Ovary (tissue), 9 donors: ENCODE results near the gene LDB3. TPM values are rescaled to one million over a fixed set of nuclear protein-coding genes. Genes with fewer than 3 reads are reported as not detected.

ENCODE experiments used
- DNase-seq, 5 donors: peaks; one replicate each; pipeline ENCODE4 v3.0.0-alpha.2; 2019 to 2020
- H3K27ac ChIP-seq, 2 donors: fragments of 200-600 bp; one replicate each; pipeline versions ENCODE4 v1.5.1 to v1.8.0; 2019 to 2022
- H3K27me3 ChIP-seq: fragments of 200-600 bp; one replicate; pipeline ENCODE4 v1.8.0; 2022
- H3K36me3 ChIP-seq: fragments of 200-600 bp; sonication (generic); one replicate; pipeline ENCODE4 v1.5.1; 2019
- H3K4me1 ChIP-seq: one replicate; pipeline ENCODE4 v1.8.1; 2013; ENCODE audit warnings: mild to moderate bottlenecking, moderate library complexity; ENCODE audit not compliant: insufficient read depth
- H3K4me3 ChIP-seq: fragments of 200-600 bp; sonication (generic); one replicate; pipeline ENCODE4 v1.5.1; 2017
- H3K9me3 ChIP-seq, 2 donors: fragments of 200-600 bp in 1 of 2; sonication (generic) in 1 of 2; one replicate each; pipeline versions ENCODE4 v1.5.1 to v1.8.1; 2013 to 2019; ENCODE audit warnings: mild to moderate bottlenecking in 1 of 2, moderate library complexity in 1 of 2
- CTCF ChIP-seq, 3 donors: fragments of 450-650 bp in 2 of 3; fragments of 200-600 bp in 1 of 3; IDR thresholded peaks; one replicate each; pipeline versions ENCODE4 v1.5.1 to v1.8.0; 2016 to 2022; ENCODE audit warnings: antibody characterized with exemption in 3 of 3, mild to moderate bottlenecking in 1 of 3
- EP300 ChIP-seq: sonication (generic); formaldehyde crosslinking; IDR thresholded peaks from one replicate; pipeline ENCODE4 v1.6.1; 2017; ENCODE audit warnings: antibody characterized with exemption
- POLR2A ChIP-seq: fragments of 450-650 bp; IDR thresholded peaks from one replicate; pipeline ENCODE4 v1.6.1; 2017; ENCODE audit warnings: antibody characterized with exemption, mild to moderate bottlenecking, moderate library complexity
- WGBS, 3 donors: extraction: QIAGEN DNeasy Blood & Tissue Kit in 1 of 3; methylation state at CpG; one replicate each; pipeline versions ENCODE4 v1.1.5 to v1.1.7; 2013 to 2017; 5-methylcytosine and 5-hydroxymethylcytosine counted together
- intact Hi-C, 4 donors: fragments of 100-400 bp; cut with DNase I; formaldehyde crosslinking; loops; one replicate each; pipeline versions ENCODE4 v1.11.0 to v1.15.1; 2022 to 2023
- polyA plus RNA-seq, 2 donors: library from polyadenylated mRNA; stranded (reverse); fragments of 200-250 nt in 1 of 2; fragments of 350-450 nt in 1 of 2; fragmentation: Illumina TruSeq in 1 of 2; extraction: RNeasy Lipid Tissue Mini Kit (QIAGEN cat#74804) in 1 of 2; gene quantifications; one replicate each; pipeline ENCODE4 v1.2.3, GENCODE V29; 2013 to 2014
- total RNA-seq, 7 donors: library from RNA; depleted of rRNA in 2 of 7; stranded (reverse); fragments of >200 nt in 2 of 7; fragmentation: NEBNext Ultra II Directional in 3 of 7; extraction: Animal tissue kit (Norgen Biotek cat#: 25700) in 3 of 7; gene quantifications; one replicate each; pipeline versions ENCODE4 v1.1.0 to v1.2.4, GENCODE V29; 2016 to 2023
- donor health status: DM: no; HTN: no; CAD: no; lungs with moderate emphysema.
- donor health status: DM: no; HTN: no; CAD: no.
- donor health status: Bipolar disorder and iron deficiency.
- donor health status: DM: yes; HTN: yes; CAD: no.
- donor health status: DM: no; HTN: no; CAD: no.
- donor health status: DM: yes; HTN: yes; CAD: no.

The LDB3 gene
- total and polyA plus RNA-seq, 9 donors = 1.5 to 12.9 (median 3.6) TPM

GRCh38 chr10:86753051-86753450 is 84.7 kb downstream of the LDB3 start:
- Histone ChIP-seq H3K4me3 (no peak overlapping the region), H3K4me1 (no peaks in the 10 kb centered on the region), H3K9me3 (no peaks in the 10 kb centered on the region), H3K27ac (no peak overlapping the region), H3K27me3 (no peaks in the 10 kb centered on the region), H3K36me3 (no peaks in the 10 kb centered on the region)
- no peak for DNase-seq
- TF ChIP-seq CTCF (IDR thresholded peaks at IDR 0.05) (no peak), EP300 (no peak), POLR2A (no peak)
- intact Hi-C loops = no loop called here
- WGBS, 3 donors = 93 to 99% (median 98%) methylated on average over 2 of the region's 2 CpGs

DNA sequence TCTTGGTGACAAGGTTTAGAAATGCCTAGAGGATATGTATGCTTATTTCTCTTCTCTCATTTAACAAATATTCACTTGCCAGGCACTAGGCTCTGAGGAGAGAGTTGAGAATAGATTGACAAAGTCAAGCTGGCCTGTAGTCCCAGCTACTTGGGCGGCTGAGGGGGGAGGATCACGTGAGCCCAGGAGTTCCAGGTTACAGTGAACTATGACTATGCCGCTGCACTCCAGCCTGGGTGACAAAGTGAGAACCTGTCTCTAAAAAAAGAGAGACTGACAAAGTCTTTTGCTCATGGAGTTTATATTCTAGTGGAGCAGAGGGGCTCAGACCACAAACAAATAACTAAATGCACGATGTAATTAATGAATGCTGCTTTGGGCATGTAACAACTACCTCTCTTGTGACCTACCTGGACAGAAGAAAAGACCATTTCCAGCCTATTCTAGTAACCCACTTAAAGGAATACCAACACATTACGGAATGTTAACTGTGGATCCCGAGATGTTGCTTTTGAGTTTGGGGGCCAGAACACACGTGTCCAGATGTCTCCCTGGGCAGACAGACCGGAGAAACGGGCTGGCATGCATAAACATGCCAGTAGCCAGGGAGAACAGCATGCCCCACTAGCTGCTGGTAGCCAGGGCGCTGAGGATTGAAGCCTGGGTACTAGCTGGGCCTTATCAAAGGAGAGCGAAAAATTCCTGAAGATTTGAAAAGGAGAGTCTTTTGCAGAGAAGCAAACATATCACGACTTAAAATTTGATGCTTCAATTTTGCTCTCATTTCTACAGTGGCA is 85.5 kb downstream of the LDB3 start:
- H3K4me3 ChIP-seq = no peak overlapping the region
- no peaks in the 10 kb centered on the region for H3K9me3 ChIP-seq
- no peaks in the 10 kb centered on the region for H3K27me3 ChIP-seq
- H3K36me3 ChIP-seq = no peaks in the 10 kb centered on the region
- no peaks in the 10 kb centered on the region for H3K4me1 ChIP-seq
- no peak for DNase-seq
- 81 to 88% (median 88%) methylated on average over 12 of the region's 12 CpGs for WGBS, 3 donors
- TF ChIP-seq EP300 (no peak), POLR2A (no peak), CTCF (IDR thresholded peaks at IDR 0.05) (no peak)
- H3K27ac ChIP-seq = no peak overlapping the region
- intact Hi-C loops = no loop called here

DNA sequence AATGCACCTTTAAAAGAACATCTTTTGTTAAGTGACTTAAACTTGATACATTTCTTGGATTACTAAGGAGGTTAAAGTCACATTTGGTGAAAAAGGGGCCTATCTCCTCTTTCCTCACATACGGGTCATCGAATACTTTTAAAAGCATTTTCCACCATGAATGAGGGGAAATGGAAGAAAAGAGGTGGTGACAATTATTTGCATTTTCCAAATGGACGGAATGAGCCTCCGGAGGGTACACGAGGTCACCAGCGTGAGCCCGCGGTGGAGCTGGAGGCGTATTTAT is 87.1 kb downstream of the LDB3 start:
- Histone ChIP-seq H3K4me1 (no peaks in the 10 kb centered on the region), H3K9me3 (no peaks in the 10 kb centered on the region), H3K4me3 (peak overlapping the region; percentile 74), H3K27me3 (no peaks in the 10 kb centered on the region), H3K27ac (peak overlapping the region; percentile 84 to 96), H3K36me3 (no peaks in the 10 kb centered on the region)
- DNase-seq = no peak
- TF ChIP-seq EP300 (peak; percentile 33), CTCF (IDR thresholded peaks at IDR 0.05) (no peak), POLR2A (no peak)
- intact Hi-C loops = loop anchor here in 1 of 4 donors (5.0 kb wide), 1 partner anchor 43 kb away; no protein-coding TSS in a partner anchor
- WGBS, 3 donors = 1 to 2% (median 2%) methylated on average over 9 of the region's 9 CpGs

GRCh38 chr10:86755740-86756510 is 87.6 kb downstream of the LDB3 start:
- DNase-seq = peak; percentile 71 to 97 (median 92)
- intact Hi-C loops = loop anchor here in 2 of 4 donors (2.0 to 5.0 kb wide), 2 partner anchors 44 to 45 kb away; no protein-coding TSS in a partner anchor
- no peaks in the 10 kb centered on the region for H3K36me3 ChIP-seq
- no peaks in the 10 kb centered on the region for H3K27me3 ChIP-seq
- H3K9me3 ChIP-seq = no peaks in the 10 kb centered on the region
- H3K4me1 ChIP-seq = peaks cover 2% of the 10 kb centered on the region
- peak overlapping the region; percentile 84 to 96 for H3K27ac ChIP-seq
- peak overlapping the region; percentile 74 for H3K4me3 ChIP-seq
- WGBS, 3 donors = 0 to 1% (median 1%) methylated on average over 51 to 89 of the region's 89 CpGs
- TF ChIP-seq EP300 = no peak
- peak; percentile 77 for TF ChIP-seq POLR2A
- TF ChIP-seq CTCF (IDR thresholded peaks at IDR 0.05) = peak in 2 of 3 donors; percentile 10 to 17
